Cerebellar cortex (tissue), 1 donor: ENCODE results near the gene ALKBH4.
"Not testable (repeated sequence)": the region's sequence is repeated elsewhere in the genome, so short reads cannot be mapped to it uniquely, and the experiment has no call there.

Experiments
- DNase-seq: peaks from one replicate; pipeline ENCODE4 v3.0.0-alpha.2; 2015; ENCODE audit warnings: low spot score

ALKBH4 gene

GRCh38 chr7:102455596-102455995 lies 9.1 kb downstream of the ALKBH4 start:
- DNase-seq: no peak

- DNase-seq: not testable (repeated sequence)
Measured at GRCh38 chr7:102454932-102455331, 9.7 kb downstream of the ALKBH4 start.

GRCh38 chr7:102454468-102454867 lies 10.2 kb downstream of the ALKBH4 start:
- DNase-seq: peak; percentile 70

- peak; percentile 85 for DNase-seq
Measured at GRCh38 chr7:102453319-102453718, 11.3 kb downstream of the ALKBH4 start.

GRCh38 chr7:102452451-102452850 lies 12.2 kb downstream of the ALKBH4 start:
- DNase-seq: no peak

GRCh38 chr7:102451371-102452054 lies 13.2 kb downstream of the ALKBH4 start:
- no peak for DNase-seq

- peak; percentile 92 for DNase-seq
Measured at GRCh38 chr7:102450242-102450641, 14.4 kb downstream of the ALKBH4 start.

GRCh38 chr7:102449136-102449535 lies 15.5 kb downstream of the ALKBH4 start:
- no peak for DNase-seq

GRCh38 chr7:102447311-102447710 lies 17.4 kb downstream of the ALKBH4 start:
- no peak for DNase-seq

GRCh38 chr7:102446387-102447156 lies 18.1 kb downstream of the ALKBH4 start:
- no peak for DNase-seq

- DNase-seq: no peak
Measured at GRCh38 chr7:102445674-102446071, 19.0 kb downstream of the ALKBH4 start.

GRCh38 chr7:102444961-102445673 lies 19.5 kb downstream of the ALKBH4 start:
- DNase-seq: no peak

- no peak for DNase-seq
Measured at GRCh38 chr7:102439963-102440795, 24.5 kb downstream of the ALKBH4 start.

- DNase-seq: peak; percentile 74
Measured at GRCh38 chr7:102436118-102436517, 28.5 kb downstream of the ALKBH4 start.

- DNase-seq: peak; percentile 50
Measured at GRCh38 chr7:102434039-102434486, 30.6 kb downstream of the ALKBH4 start.

GRCh38 chr7:102433219-102434038 lies 31.2 kb downstream of the ALKBH4 start, which contains the start of gene ORAI2:
TSS of gene ORAI2 (plus strand) at chr7:102433575. CDS start at chr7:102438957, 5,382 bp downstream.
- DNase-seq: peak; percentile 57

GRCh38 chr7:102432442-102433218 lies 32.0 kb downstream of the ALKBH4 start:
- DNase-seq: peak; percentile 46

- DNase-seq: peak; percentile 98
Measured at GRCh38 chr7:102431617-102432298, 32.9 kb downstream of the ALKBH4 start.

- no peak for DNase-seq
Measured at GRCh38 chr7:102429141-102429899, 35.3 kb downstream of the ALKBH4 start.
